Lung (tissue), 12 donors: ENCODE measurements around the gene WDR46. TPM values are rescaled to one million over a fixed set of nuclear protein-coding genes. Genes with fewer than 3 reads are reported as not detected.

Experiments used
- ATAC-seq: fragments of 200-7000 bp; cut with Tn5 transposase; one replicate; pipeline ENCODE4 v1.9.1; 2020; ENCODE audit warnings: moderate number of reproducible peaks; ENCODE audit not compliant: insufficient read depth, low FRiP score
- DNase-seq, 3 donors: peaks; one replicate each; pipeline ENCODE4 v3.0.0-alpha.2; 2013 to 2017
- H3K27ac ChIP-seq, 2 donors: one replicate each; pipeline ENCODE4 v1.5.1; 2013; ENCODE audit warnings: mild to moderate bottlenecking in 2 of 2, moderate library complexity in 2 of 2, control low read depth in 1 of 2, inconsistent platforms in 1 of 2, low read depth in 1 of 2, low read length in 1 of 2
- H3K27me3 ChIP-seq, 3 donors: one replicate each; pipeline ENCODE4 v1.5.1; 2013; ENCODE audit warnings: low read length in 2 of 3; ENCODE audit not compliant: control insufficient read depth in 3 of 3, insufficient read depth in 3 of 3
- H3K36me3 ChIP-seq, 4 donors: one replicate each; pipeline ENCODE4 v1.5.1; 2013; ENCODE audit warnings: low read length in 4 of 4, mild to moderate bottlenecking in 1 of 4, moderate library complexity in 1 of 4; ENCODE audit not compliant: control insufficient read depth in 4 of 4, insufficient read depth in 4 of 4
- H3K4me1 ChIP-seq, 5 donors: one replicate each; pipeline ENCODE4 v1.5.1; 2013; ENCODE audit warnings: low read length in 5 of 5, mild to moderate bottlenecking in 2 of 5, moderate library complexity in 1 of 5; ENCODE audit not compliant: control insufficient read depth in 5 of 5, insufficient read depth in 5 of 5
- H3K4me3 ChIP-seq: one replicate; pipeline ENCODE4 v1.5.1; 2013; ENCODE audit warnings: mild to moderate bottlenecking, control low read depth, moderate library complexity
- H3K9ac ChIP-seq, 2 donors: one replicate each; pipeline ENCODE4 v1.5.1; 2013; ENCODE audit warnings: low read length in 2 of 2, control low read depth in 1 of 2; ENCODE audit not compliant: insufficient read depth in 1 of 2
- H3K9me3 ChIP-seq, 4 donors: one replicate each; pipeline ENCODE4 v1.5.1; 2013; ENCODE audit warnings: low read length in 3 of 4, mild to moderate bottlenecking in 1 of 4, moderate library complexity in 1 of 4; ENCODE audit not compliant: control insufficient read depth in 4 of 4, insufficient read depth in 3 of 4
- WGBS, 2 donors: extraction: QIAGEN DNeasy Blood & Tissue Kit; methylation state at CpG; one replicate each; pipeline ENCODE4 v1.1.7; 2013; 5-methylcytosine and 5-hydroxymethylcytosine counted together
- polyA plus RNA-seq, 2 donors: library from polyadenylated mRNA; stranded (reverse); fragments of 200-250 nt; gene quantifications; one replicate each; pipeline ENCODE4 v1.2.1, GENCODE V29; 2013
- total RNA-seq, 2 donors: library from RNA; depleted of rRNA in 1 of 2; stranded (reverse); fragments of >200 nt in 1 of 2; gene quantifications; one replicate each; pipeline ENCODE4 v1.2.1, GENCODE V29; 2014 to 2021
- TF ChIP-seq, protein P1 (sequence below): IDR thresholded peaks from 2 replicates; pipeline ENCODE4 v1.5.1; 2012; ENCODE audit warnings: mild to moderate bottlenecking; ENCODE audit errors: control extremely low read depth, extremely low read depth
- donor health status: control.
- donor health status: control.
- donor health status: Bipolar disorder and iron deficiency.
- donor health status: healthy.
- donor health status: DM: yes; HTN: yes; CAD: no.

Gene WDR46
- total and polyA plus RNA-seq, 4 donors = 26.3 to 48.0 (median 47.4) TPM

DNA sequence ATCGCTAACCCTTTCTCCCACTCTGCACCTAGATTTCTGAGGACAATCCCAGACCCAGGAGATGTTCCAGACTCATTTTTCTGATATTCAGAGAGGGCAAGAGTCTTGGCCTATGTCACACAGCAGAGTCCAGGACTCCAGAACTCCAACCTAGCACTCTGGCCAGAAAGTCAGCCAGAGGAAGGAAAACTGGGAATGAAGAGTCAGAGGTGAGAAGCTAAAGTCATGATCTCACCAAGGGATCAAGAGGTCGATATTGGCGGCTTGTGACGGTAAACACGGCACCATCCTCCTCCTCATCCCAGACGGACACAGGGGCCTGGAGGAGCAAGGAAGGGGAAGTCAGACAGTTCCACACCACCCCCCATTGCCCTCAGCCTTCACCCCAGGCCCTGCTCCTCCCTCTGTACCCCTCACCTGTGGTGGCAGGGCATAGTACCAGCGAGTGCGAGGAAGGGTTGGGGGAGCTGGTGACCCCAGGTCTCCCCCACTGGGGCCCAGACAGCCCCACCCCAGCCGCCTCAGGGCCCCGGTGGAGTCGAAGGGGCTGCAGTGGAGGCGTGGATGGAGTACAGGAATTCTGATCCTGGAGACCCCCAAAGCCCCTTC lies 7.9 kb upstream of the WDR46 start:
- peaks cover 0 to 12% (median 0%) of the 10 kb centered on the region in 5 donors for H3K4me1 ChIP-seq
- H3K4me3 ChIP-seq = peak overlapping the region; percentile 41
- no peak for DNase-seq
- H3K9me3 ChIP-seq = no peaks in the 10 kb centered on the region
- no peaks in the 10 kb centered on the region for H3K27me3 ChIP-seq
- H3K27ac ChIP-seq = peak overlapping the region in 1 of 2 donors; percentile 85
- 59 to 71% methylated on average over 12 of the region's 12 CpGs for WGBS, 2 donors
- no peak overlapping the region for H3K9ac ChIP-seq
- no peak for ATAC-seq
- TF ChIP-seq, protein P1, sequence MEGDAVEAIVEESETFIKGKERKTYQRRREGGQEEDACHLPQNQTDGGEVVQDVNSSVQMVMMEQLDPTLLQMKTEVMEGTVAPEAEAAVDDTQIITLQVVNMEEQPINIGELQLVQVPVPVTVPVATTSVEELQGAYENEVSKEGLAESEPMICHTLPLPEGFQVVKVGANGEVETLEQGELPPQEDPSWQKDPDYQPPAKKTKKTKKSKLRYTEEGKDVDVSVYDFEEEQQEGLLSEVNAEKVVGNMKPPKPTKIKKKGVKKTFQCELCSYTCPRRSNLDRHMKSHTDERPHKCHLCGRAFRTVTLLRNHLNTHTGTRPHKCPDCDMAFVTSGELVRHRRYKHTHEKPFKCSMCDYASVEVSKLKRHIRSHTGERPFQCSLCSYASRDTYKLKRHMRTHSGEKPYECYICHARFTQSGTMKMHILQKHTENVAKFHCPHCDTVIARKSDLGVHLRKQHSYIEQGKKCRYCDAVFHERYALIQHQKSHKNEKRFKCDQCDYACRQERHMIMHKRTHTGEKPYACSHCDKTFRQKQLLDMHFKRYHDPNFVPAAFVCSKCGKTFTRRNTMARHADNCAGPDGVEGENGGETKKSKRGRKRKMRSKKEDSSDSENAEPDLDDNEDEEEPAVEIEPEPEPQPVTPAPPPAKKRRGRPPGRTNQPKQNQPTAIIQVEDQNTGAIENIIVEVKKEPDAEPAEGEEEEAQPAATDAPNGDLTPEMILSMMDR = no peak
- H3K36me3 ChIP-seq = peaks cover 9 to 39% (median 17%) of the 10 kb centered on the region in 4 donors

DNA sequence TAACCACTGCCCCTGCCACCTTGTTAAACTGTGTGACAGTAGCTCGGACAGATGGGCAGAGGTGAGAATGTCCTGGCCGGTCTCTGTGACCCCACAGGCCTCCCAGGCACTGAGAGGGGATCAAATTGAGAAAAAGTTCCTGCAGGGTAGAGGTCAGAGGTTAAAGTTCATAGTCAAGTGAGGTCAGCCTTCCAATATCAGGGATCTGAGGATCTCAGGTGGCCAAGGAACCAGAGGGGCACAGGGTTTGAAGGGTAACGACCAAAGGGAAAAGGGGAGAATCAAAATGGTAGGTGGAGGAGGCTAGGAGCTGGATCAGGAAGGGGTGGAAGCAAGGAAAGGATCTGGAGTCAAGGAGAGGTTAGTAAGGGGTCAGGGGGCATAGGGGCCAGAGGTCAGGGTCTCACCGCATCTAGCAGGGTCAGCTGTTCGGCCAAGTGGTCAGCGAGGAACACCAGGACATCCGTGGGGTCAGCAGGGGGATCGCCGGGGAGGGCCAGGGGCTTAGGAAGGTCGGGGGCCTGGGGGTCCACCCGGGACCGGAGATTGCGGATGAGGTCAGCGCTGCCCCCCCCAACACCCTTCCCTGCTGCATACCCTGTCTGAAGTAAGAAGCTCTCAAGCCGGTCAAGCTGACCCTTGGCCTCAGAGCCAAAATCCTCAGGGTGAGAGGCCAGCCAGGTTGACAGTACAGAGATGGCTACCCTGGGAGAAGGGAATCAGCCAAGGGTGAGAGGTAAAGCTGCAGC lies 6.8 kb upstream of the WDR46 start:
- peaks cover 0 to 12% (median under 1%) of the 10 kb centered on the region in 5 donors for H3K4me1 ChIP-seq
- no peak overlapping the region for H3K4me3 ChIP-seq
- DNase-seq (no peak), ATAC-seq (no peak)
- no peak overlapping the region for H3K9ac ChIP-seq
- no peaks in the 10 kb centered on the region for H3K27me3 ChIP-seq
- H3K9me3 ChIP-seq = no peaks in the 10 kb centered on the region
- H3K27ac ChIP-seq = no peak overlapping the region
- peaks cover 11 to 42% (median 24%) of the 10 kb centered on the region in 4 donors for H3K36me3 ChIP-seq
- TF ChIP-seq, protein P1 = no peak
- 90 to 94% methylated on average over 11 to 15 of the region's 15 CpGs for WGBS, 2 donors

DNA sequence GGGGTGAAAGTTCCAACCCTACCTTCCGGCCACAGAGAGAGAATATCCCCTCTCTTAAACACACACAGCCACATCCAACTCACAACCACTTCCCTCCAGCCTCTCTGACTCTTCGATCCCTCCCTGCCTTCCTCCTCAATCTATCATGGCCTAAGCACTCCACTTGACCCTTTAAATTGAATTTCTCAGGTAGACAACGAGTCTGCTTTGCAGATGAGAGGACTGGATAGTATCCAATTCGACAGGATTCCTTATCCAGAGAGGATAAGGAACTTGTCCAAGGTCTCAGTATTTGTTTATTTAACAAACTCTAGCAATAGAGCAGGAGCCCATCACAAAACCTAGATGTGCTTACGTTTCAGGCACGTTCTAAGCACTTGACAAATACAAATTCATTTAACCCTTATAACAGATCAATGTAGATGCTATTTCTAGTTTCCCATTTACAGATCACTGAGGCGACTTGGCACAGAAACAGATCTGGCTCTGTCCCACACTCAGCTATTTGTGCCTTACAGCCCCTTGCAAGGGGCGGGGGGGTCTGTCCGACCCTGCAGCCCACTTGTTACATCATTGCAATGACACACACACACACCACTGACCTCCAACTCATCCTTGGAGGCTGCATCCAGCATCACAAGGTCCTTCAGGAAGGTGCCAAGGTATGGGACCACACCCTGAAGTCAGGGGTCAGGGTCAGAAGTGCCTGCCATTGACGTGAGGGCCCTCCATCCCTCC lies 5.2 kb upstream of the WDR46 start:
- 68 to 81% methylated on average over 10 of the region's 10 CpGs for WGBS, 2 donors
- Histone ChIP-seq H3K27ac (no peak overlapping the region), H3K4me3 (no peak overlapping the region), H3K36me3 (peaks cover 11 to 42% (median 24%) of the 10 kb centered on the region in 4 donors), H3K9me3 (no peaks in the 10 kb centered on the region), H3K9ac (no peak overlapping the region), H3K27me3 (no peaks in the 10 kb centered on the region), H3K4me1 (peaks cover 0 to 16% (median 10%) of the 10 kb centered on the region in 5 donors)
- DNase-seq (no peak), ATAC-seq (no peak)
- TF ChIP-seq, protein P1 = no peak
